Endothelial cell of umbilical vein (primary cell): ENCODE measurements around the gene IMPACT. TPM values are rescaled to one million over a fixed set of nuclear protein-coding genes. Genes with fewer than 3 reads are reported as not detected.

ENCODE experiments used
- BruUV-seq: library from RNA; stranded (reverse); fragments of 400-500 nt; replicated peaks from 2 replicates; lab custom pipeline; 2021; lab: Mats Ljungman, UMichigan
- CTCF ChIA-PET: fragments of 300-600, 350-600 bp; sonication (Branson Sonifier 250); formaldehyde crosslinking; loops from one replicate; lab custom pipeline; 2021; ENCODE audit warnings: antibody characterized with exemption, inconsistent platforms; lab: Charles Lee
- POLR2A ChIA-PET: fragments of 300-600, 350-600 bp; sonication (Branson Sonifier 250); formaldehyde crosslinking; loops from one replicate; lab custom pipeline; 2021; ENCODE audit warnings: antibody characterized with exemption, inconsistent platforms; lab: Charles Lee
- DNase-seq: peaks from one replicate; pipeline ENCODE4 v3.0.0-alpha.2; 2011; ENCODE audit warnings: low read depth, low spot score
- FAIRE-seq: peaks from 2 replicates; lab custom pipeline; 2011; peaks lifted over from hg19 to GRCh38; lab: Jason Lieb, UNC
- H2AFZ ChIP-seq: 2 replicates; pipeline ENCODE4 v1.6.0; 2012; ENCODE audit warnings: low read depth, low read length, control low read depth, inconsistent platforms
- H3K27ac ChIP-seq: 2 replicates; pipeline ENCODE4 v1.5.1; 2011; ENCODE audit warnings: low read depth, mild to moderate bottlenecking, control low read depth, low read length, moderate library complexity; ENCODE audit not compliant: insufficient read depth
- H3K27me3 ChIP-seq, 2 experiments: 2 replicates each; pipeline versions ENCODE4 v1.6.0 to v1.6.1; 2011; ENCODE audit warnings: low read length in 2 of 2, mixed read lengths in 1 of 2; ENCODE audit not compliant: control insufficient read depth in 2 of 2, insufficient read depth in 2 of 2
- H3K36me3 ChIP-seq, 2 experiments: 2 replicates in 1 of 2; 3 replicates in 1 of 2; pipeline ENCODE4 v1.5.1; 2011; ENCODE audit warnings: low read length in 2 of 2, mild to moderate bottlenecking in 1 of 2, moderate library complexity in 1 of 2; ENCODE audit not compliant: control insufficient read depth in 2 of 2, insufficient read depth in 2 of 2; ENCODE audit errors: extremely low read depth in 1 of 2
- H3K4me1 ChIP-seq: 3 replicates; pipeline ENCODE4 v1.5.1; 2011; ENCODE audit warnings: mild to moderate bottlenecking, low read length; ENCODE audit not compliant: control insufficient read depth, insufficient read depth; ENCODE audit errors: extremely low read depth
- H3K4me2 ChIP-seq: 2 replicates; pipeline ENCODE4 v1.6.1; 2011; ENCODE audit warnings: low read length, control low read depth, mixed read lengths; ENCODE audit not compliant: insufficient read depth
- H3K4me3 ChIP-seq, 3 experiments: fragments of 200-600 bp in 1 of 3; sonication (generic), shearing (Covaris generic) in 1 of 3; replicated peaks in 1 of 3; 2 replicates each; pipeline ENCODE4 v1.5.1; 2011 to 2016; ENCODE audit warnings: control low read depth in 3 of 3, low read length in 3 of 3, mild to moderate bottlenecking in 2 of 3, inconsistent platforms in 1 of 3, low read depth in 1 of 3, moderate library complexity in 1 of 3; ENCODE audit not compliant: insufficient read depth in 1 of 3
- H3K79me2 ChIP-seq: 2 replicates; pipeline ENCODE4 v1.6.0; 2012; ENCODE audit warnings: low read length, inconsistent platforms; ENCODE audit not compliant: control insufficient read depth, insufficient read depth
- H3K9ac ChIP-seq: replicated peaks from 2 replicates; pipeline ENCODE3; 2011; ENCODE audit warnings: low read length, control low read depth; ENCODE audit not compliant: insufficient read depth; ENCODE audit errors: extremely low read depth
- H3K9me1 ChIP-seq: replicated peaks from 3 replicates; pipeline ENCODE4 v1.6.0; 2011; ENCODE audit warnings: mild to moderate bottlenecking, low read length; ENCODE audit not compliant: control insufficient read depth, insufficient read depth; ENCODE audit errors: extremely low read depth
- H3K9me3 ChIP-seq: replicated peaks from 2 replicates; pipeline ENCODE4 v1.5.1; 2012; ENCODE audit warnings: low read length, inconsistent platforms; ENCODE audit not compliant: control insufficient read depth, insufficient read depth
- H4K20me1 ChIP-seq: replicated peaks from 2 replicates; pipeline ENCODE3; 2011; ENCODE audit warnings: mild to moderate bottlenecking, low read length; ENCODE audit not compliant: control insufficient read depth, insufficient read depth; ENCODE audit errors: extremely low read depth
- FOS ChIP-seq: IDR thresholded peaks from 2 replicates; pipeline ENCODE4 v1.6.1; 2011; ENCODE audit warnings: mild to moderate bottlenecking, low read length, moderate library complexity, borderline replicate concordance; ENCODE audit not compliant: insufficient read depth
- GATA2 ChIP-seq: IDR thresholded peaks from 2 replicates; pipeline ENCODE4 v1.7.0; 2011; ENCODE audit warnings: low read depth, mild to moderate bottlenecking, moderate library complexity, mixed read lengths, low read length; ENCODE audit not compliant: insufficient read length, insufficient read depth
- JUN ChIP-seq: IDR thresholded peaks from 2 replicates; pipeline ENCODE4 v1.6.1; 2011; ENCODE audit warnings: borderline replicate concordance, low read depth; ENCODE audit not compliant: insufficient read length, insufficient read depth
- MAX ChIP-seq: IDR thresholded peaks from 2 replicates; pipeline ENCODE4 v1.6.1; 2011; ENCODE audit not compliant: insufficient read depth, insufficient read length
- MYC ChIP-seq: IDR thresholded peaks from one replicate; pipeline ENCODE4 v1.6.1; 2011; ENCODE audit warnings: mild to moderate bottlenecking, low read depth, low read length
- POLR2A ChIP-seq: IDR thresholded peaks from 2 replicates; pipeline ENCODE4 v1.6.1; 2012; ENCODE audit warnings: low read depth, mild to moderate bottlenecking, control low read depth, low read length
- POLR2AphosphoS5 ChIP-seq: IDR thresholded peaks from 2 replicates; pipeline ENCODE4 v1.6.1; 2012; ENCODE audit warnings: low read depth, mild to moderate bottlenecking, control low read depth, low read length, moderate library complexity; ENCODE audit not compliant: insufficient read depth
- dilution Hi-C: fragments of 300-500 bp; cut with MboI; formaldehyde crosslinking; loops from one replicate; pipeline ENCODE4 v1.15.0; 2019; ENCODE audit warnings: low sequenced_read_pairs; ENCODE audit not compliant: extremely low pct_ligation_motif_present
- intact Hi-C: fragments of 100-400 bp; cut with micrococcal nuclease; formaldehyde crosslinking; loops from one replicate; pipeline ENCODE4 v1.10.0; 2022
- polyA plus RNA-seq, 4 experiments: library from polyadenylated mRNA; depleted of rRNA in 3 of 4; stranded (reverse) in 3 of 4; unstranded in 1 of 4; fragments of >200 nt; gene quantifications; 2 replicates each; pipeline versions ENCODE4 v1.2.1 to v1.2.3, GENCODE V29; 2011 to 2012; ENCODE audit warnings: missing spikeins in 1 of 4
- total RNA-seq: library from RNA; stranded (reverse); gene quantifications from 2 replicates; pipeline ENCODE4 v1.2.3, GENCODE V29; 2021

The IMPACT gene
- total and polyA plus RNA-seq, 2 donors (not counting 3 experiments of a cell fraction or from before 2014, with no cell fraction given) = 15.4 to 28.6 TPM

- no peaks in the 10 kb centered on the region for H3K27me3 ChIP-seq
- no peaks in the 10 kb centered on the region for H3K9me3 ChIP-seq
- H4K20me1 ChIP-seq = no peaks in the 10 kb centered on the region
- no peak overlapping the region for H3K4me3 ChIP-seq
- ChIA-PET CTCF (interaction anchor here (0.5 to 1.9 kb wide), 2 partner anchors 29 to 33 kb away, joined by 3 to 6 read pairs; no protein-coding TSS in a partner anchor), POLR2A (interaction anchor here (0.8 kb wide), 1 partner anchor 36 kb away, joined by 5 read pairs; no protein-coding TSS in a partner anchor)
- H3K9me1 ChIP-seq = no peaks in the 10 kb centered on the region
- no peaks in the 10 kb centered on the region for H3K36me3 ChIP-seq
- dilution Hi-C loops = no loop called here
- no peaks in the 10 kb centered on the region for H3K79me2 ChIP-seq
- H3K4me1 ChIP-seq = no peaks in the 10 kb centered on the region
- H2AFZ ChIP-seq = no peak overlapping the region
- intact Hi-C loops = no loop called here
- no peak overlapping the region for H3K4me2 ChIP-seq
- TF ChIP-seq POLR2A (no peak), MYC (no peak), FOS (no peak), MAX (no peak), GATA2 (no peak), JUN (no peak)
- DNase-seq (no peak), FAIRE-seq (no peak)
- no TSS peak for BruUV-seq
- no peak overlapping the region for H3K27ac ChIP-seq
- no peak overlapping the region for H3K9ac ChIP-seq
These were observed 37.5 kb upstream of the IMPACT start for GRCh38 chr18:24388957-24389356.

- H3K4me2 ChIP-seq = no peak overlapping the region
- no peak overlapping the region for H3K9ac ChIP-seq
- TF ChIP-seq MYC = no peak
- TF ChIP-seq POLR2AphosphoS5 = no peak
- TF ChIP-seq GATA2 = no peak
- no peaks in the 10 kb centered on the region for H3K9me3 ChIP-seq
- dilution Hi-C loops (no loop called here), intact Hi-C loops (loop anchor here (5.0 kb wide), 1 partner anchor 123 kb away; no protein-coding TSS in a partner anchor)
- no peaks in the 10 kb centered on the region for H4K20me1 ChIP-seq
- H3K79me2 ChIP-seq = peaks cover 2% of the 10 kb centered on the region
- FAIRE-seq (no peak), DNase-seq (no peak)
- peaks cover 8% of the 10 kb centered on the region for H3K4me1 ChIP-seq
- POLR2A ChIA-PET = interaction anchor here (0.6 kb wide), 1 partner anchor 9 kb away, joined by 5 read pairs; no protein-coding TSS in a partner anchor
- H3K36me3 ChIP-seq = no peaks in the 10 kb centered on the region
- no peak overlapping the region for H3K27ac ChIP-seq
- no peak overlapping the region for H3K4me3 ChIP-seq
- H3K9me1 ChIP-seq = no peaks in the 10 kb centered on the region
- CTCF ChIA-PET = interaction anchor here (1.2 to 1.7 kb wide), 2 partner anchors 35 to 218 kb away, joined by 3 to 5 read pairs; no protein-coding TSS in a partner anchor
- no peaks in the 10 kb centered on the region for H3K27me3 ChIP-seq
- no peak overlapping the region for H2AFZ ChIP-seq
- BruUV-seq = no TSS peak
These were observed 31.2 kb upstream of the IMPACT start for GRCh38 chr18:24395049-24395795.
